Activated gamma-delta T cell treated with anti-CD3 and anti-CD28 coated beads, Interleukin-2, amount 50 U/mL, for 16 hours (primary cell): ENCODE data around the gene SORT1.
"Not testable (repeated sequence)": the region's sequence is repeated elsewhere in the genome, so short reads cannot be mapped to it uniquely, and the experiment has no call there.

Experiments
- DNase-seq: peaks from one replicate; pipeline ENCODE4 v3.0.0-alpha.2; 2020; ENCODE audit warnings: low read depth

Gene SORT1

GRCh38 chr1:109338608-109339007, 59.1 kb downstream of the SORT1 start:
- no peak for DNase-seq

- no peak for DNase-seq
Observed at GRCh38 chr1:109338091-109338490, 59.6 kb downstream of the SORT1 start.

- DNase-seq = no peak
Observed at GRCh38 chr1:109335091-109335490, 62.6 kb downstream of the SORT1 start.

DNA sequence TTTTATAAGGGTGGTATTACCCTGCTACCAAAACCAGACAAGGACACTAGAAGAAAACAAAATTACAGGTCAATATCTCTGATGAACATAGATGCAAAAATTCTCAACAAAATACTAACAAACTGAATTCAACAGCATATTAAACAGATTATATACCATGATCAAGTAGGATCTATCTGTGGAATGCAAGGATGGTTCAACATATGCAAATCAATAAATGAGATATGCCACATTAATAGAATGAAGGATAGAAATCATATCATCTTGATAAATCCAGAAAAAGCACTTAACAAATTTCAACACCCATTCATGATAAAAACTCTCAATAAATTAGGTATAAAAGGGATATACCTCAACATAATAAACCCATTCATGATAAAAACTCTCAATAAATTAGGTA, 66.6 kb downstream of the SORT1 start:
- no peak for DNase-seq

DNA sequence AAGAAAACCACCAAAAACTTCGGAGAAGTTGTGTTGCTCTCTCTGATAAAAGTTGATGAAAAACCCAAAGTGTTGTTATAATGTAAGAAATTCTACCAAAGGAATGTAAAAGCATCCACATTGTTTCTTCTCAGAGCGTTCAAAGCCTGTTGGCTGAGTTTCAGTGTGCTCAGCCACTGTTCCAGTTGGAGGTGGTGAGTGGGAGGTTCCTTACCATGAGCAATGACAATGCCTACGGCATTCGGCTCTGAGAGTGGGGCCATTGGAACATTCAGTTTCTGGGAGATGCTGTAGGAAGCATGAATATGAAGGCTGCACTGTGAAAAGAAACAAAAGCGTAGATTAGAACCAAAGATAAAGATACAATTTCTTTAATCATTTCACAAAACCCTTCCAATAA, 70.4 kb downstream of the SORT1 start:
- no peak for DNase-seq

GRCh38 chr1:109322974-109323373, 74.7 kb downstream of the SORT1 start:
- DNase-seq = no peak

GRCh38 chr1:109319114-109319513, 78.6 kb downstream of the SORT1 start:
- no peak for DNase-seq

- DNase-seq = no peak
Observed at GRCh38 chr1:109316506-109316905, 81.2 kb downstream of the SORT1 start.

DNA sequence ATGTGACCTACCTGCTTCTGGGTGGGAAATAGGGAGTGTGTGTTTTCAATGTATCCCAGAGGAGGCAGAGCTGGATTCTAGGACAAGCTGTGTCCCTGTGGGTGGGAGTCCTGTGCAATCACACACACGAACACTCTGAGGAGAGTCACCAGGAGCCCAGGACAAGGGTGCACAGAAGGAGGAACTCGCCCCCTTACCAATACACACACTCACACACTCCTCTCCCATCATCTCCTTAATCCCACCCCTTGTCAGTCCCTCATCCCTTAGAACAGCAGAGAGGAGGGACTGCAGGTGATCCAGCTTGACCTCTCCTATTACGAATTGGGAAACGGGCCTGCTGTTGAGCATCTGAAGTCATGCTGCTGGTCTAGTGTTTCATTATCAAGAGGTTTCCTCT, 82.4 kb downstream of the SORT1 start:
- no peak for DNase-seq

GRCh38 chr1:109314795-109315194, 82.9 kb downstream of the SORT1 start:
- DNase-seq = no peak

DNA sequence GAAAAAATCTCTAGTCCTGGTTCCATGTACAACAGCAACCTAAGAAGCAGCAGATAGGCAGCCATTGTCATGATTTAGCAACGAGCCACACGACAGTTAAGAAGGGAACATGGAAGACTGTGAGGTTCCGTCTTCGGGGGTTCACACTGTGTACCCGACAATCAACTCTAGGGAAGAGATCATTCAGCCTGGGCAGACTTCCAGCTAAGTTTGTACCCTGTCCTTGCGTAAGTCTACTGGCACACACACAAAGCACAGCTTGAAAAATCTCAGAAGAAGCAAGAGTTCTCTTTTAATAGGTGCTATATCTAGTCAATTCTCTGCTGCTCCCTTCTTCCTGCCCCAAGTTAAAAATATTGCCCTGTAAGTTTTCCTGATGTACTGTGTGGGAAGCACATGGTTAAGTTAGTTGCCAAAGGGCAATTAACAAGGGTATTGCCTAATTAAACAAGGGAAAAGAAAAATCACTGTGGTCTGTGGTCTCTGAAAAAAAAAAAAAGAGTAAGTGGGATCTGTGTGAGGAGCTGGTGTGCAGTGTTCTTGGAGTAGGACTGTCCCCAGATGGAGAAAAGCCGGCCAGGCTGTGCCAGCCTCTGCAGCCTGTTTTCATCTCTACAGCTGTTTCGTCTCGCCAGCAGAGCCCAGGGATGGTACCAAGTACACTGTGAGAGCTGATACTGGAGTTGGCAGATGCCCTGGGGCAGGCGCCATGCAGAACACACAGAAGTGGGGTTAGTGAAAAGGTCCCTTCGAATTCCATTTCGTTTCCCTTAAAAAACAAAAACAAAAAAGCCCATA, 84.5 kb downstream of the SORT1 start:
- no peak for DNase-seq

DNA sequence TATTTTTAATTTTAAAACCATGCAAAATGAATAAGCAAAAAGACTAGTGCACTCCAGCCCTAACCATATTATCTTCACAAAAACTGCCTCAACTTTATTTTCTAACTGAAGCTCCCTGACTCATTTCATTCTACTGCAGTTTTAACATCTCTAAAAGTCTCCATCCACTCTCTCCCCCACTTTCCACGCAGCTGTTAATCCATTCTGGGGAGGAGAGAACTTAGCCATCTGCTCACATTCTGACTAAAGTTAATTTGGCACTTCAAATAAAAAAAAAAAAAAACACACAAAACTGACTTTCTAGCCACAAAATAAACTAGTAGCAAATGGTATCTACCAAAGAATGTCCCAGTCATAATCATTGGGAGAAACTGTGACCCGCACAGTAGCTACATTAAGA, 85.5 kb downstream of the SORT1 start:
- DNase-seq = no peak

DNA sequence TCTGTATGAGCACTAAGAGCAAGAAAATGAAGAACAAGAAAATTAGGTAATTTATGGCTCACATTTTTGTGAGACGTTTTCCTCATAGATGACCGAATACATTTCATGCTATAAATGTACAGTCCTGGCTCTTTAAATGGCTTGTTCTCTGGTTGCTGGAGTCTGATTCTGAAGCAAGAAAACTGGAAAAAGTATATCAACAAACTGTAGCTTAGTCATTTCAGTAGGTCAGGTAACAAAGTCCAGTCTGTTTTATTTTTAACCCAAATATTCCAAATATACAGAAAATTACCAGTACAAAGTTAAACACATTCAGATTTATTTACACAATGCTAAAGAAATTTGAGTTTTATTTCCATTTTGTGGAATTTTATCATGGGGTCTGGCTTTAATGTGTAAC, 88.4 kb downstream of the SORT1 start:
- DNase-seq = no peak

DNA sequence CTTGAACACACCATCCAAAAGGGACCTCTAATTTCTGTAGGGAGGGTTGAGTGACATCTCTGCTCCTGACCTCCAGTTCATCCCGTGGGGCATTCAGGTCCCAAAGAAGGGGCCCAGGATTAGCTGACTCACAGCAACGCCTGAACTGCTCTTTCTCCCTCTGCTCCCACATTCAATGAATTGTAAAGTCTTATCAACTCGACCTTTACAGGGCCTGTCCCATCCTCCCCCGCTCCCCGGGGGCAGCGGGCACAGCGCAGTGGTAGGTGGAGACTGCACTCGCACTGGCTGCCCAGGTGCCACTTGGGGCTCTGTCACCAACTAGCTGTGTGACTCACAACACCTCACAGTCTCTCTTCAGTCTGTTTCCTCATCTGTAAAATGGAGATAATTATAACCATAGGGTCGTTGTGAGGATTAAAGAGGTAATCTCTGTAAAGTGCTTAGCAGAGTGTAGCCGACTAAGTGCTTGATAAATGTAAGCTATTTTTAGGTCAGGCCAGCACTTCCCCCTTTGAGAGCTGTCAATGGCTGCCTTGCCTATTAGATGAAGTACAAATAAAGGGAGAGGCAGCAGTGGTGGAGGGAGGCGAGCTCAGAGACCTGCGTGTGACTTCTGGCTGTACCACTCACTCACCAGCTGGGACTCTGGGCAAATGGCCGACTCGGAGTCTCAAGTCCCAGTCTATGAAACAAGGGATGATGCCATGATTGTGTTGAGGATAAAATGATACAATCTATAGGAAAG, 90.3 kb downstream of the SORT1 start:
- no peak for DNase-seq

- DNase-seq = no peak
Observed at GRCh38 chr1:109306832-109307273, 90.9 kb downstream of the SORT1 start, which contains the start of gene MYBPHL. Gene MYBPHL, minus strand, starts transcription at chr1:109307011. Its CDS starts 20 bp downstream, at chr1:109306991.

DNA sequence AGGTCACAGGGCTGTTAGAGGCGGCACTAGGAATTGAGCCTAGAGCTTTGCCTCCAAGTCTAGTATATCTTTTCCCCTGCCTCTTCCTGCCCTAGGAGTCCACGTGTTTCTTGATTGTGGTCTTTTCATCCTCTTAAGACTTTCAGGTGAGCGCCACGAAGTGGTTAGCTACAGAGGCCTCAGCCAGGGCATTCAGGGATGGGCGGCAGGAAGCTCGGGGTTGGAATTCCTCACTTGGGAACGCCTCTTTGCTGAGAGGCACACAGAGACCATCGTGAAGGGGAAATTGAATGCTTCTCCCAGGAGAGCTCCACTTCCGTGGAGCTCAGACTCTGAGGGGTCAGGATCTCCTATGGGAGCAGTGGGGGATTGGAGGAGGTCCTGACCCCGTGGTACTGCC, 91.7 kb downstream of the SORT1 start:
- DNase-seq = not testable (repeated sequence)

- DNase-seq = no peak
Observed at GRCh38 chr1:109304226-109304920, 93.3 kb downstream of the SORT1 start.

GRCh38 chr1:109301874-109302273, 95.8 kb downstream of the SORT1 start:
- DNase-seq = no peak

DNA sequence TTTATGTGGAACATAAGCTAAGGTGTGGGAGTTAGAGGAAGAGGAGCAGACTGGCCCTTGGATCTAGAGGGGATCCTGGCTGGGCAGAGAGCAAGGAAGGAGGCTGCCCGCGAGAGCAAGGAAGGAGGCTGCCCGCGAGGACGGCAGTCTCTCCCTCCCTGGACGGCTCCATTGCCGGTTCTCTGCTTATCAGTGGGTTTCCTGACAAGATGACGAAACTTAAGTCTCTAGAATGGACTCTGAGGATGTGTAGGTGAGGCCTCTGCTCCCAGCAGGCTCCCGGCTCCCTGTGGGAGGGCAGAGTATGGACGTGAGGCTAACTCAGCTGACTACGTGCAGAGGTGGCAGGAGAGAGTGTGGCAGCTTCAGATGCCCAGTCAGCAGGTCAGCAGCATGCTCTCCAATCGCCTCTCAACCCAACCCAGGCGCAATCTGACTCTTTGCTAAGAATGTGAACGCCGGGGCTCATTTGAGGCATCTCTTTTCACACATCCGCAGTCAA, 97.0 kb downstream of the SORT1 start:
- DNase-seq = no peak

GRCh38 chr1:109299558-109300343, 98.0 kb downstream of the SORT1 start:
- no peak for DNase-seq

GRCh38 chr1:109298666-109299557, 98.8 kb downstream of the SORT1 start:
- DNase-seq = no peak
